ENCODE measurements around the gene FOXO1.

FOXO1 gene

DNA sequence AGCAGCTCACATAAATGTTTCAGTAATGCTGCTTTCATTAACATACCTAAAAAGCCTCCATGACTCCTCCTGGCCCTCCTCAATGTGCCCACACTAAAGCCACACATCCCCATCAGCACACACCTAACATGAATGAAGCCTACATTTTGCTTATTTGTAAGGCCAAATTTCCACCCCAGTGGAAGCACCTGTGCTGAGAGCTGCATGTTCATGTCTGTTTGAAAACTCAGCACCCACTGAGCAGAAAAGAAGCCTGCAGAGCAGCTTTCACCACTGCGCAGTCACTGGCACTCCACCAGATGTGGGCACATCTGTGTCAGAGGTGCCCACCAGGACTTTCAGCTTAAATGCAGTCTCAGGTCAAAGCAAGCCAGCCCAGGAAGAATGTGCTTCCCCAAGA, 93.5 kb downstream of the FOXO1 start:
- no peak for DNase-seq

DNA sequence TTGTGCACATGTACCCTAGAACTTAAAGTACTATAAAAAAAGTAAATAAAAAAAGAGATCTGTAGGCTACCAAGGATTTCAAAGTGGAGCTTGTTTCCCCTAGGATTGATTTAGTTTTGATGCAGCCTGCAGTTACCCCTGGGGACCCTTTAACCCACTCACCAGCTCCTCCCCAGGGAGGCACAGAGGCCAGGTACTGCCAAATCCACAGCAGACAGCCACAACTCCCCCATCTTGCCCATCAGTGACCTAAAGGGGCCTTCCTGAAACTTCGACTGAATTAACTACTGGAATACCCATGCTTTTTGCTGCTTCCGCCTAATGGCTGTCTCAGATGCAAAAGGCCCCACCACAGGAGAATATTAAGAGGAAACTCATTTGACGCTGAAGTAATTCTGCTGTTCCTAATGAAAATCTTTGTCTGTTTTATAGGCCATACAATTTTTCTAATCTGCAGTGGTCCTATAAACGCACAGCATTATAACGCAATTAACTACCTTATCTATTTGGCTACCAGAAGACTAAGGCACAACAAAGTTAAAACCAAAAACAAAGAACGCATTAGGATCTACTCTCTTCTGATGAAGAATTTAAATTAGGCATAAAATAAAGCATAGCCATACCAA, 95.0 kb downstream of the FOXO1 start:
- DNase-seq: no peak

DNA sequence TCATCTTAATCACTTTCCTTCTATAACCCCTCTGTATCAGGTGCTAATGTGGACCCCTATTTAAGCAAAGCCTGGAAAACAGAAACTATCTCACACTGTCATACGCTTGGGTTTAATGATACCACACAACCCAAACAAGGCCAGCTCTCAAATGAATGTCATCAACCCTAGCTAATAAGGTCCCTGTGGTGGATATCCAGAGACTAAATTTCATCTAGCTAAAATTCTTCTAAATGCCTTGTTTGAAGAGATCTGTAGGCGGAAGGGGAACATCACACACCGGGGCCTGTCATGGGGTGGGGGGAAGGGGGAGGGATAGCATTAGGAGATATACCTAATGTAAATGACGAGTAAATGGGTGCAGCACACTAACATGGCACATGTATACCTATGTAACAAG, 95.5 kb downstream of the FOXO1 start:
- DNase-seq: no peak

DNA sequence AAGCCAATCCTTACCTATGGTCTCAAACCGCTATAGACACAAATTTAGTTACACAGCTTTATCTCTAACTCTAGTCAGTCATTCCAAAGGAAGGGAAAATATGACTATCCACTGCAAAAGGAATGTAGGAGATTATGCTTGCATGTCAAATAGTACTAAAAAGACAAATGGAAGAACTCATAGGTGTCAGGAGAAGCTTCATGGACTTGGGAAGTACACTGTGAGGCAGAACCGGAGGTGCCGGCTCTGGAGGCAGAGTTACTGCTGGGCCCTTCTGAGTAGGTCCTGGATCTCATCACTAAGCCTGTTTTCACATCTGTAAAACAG, 97.5 kb downstream of the FOXO1 start:
- no peak for DNase-seq

DNA sequence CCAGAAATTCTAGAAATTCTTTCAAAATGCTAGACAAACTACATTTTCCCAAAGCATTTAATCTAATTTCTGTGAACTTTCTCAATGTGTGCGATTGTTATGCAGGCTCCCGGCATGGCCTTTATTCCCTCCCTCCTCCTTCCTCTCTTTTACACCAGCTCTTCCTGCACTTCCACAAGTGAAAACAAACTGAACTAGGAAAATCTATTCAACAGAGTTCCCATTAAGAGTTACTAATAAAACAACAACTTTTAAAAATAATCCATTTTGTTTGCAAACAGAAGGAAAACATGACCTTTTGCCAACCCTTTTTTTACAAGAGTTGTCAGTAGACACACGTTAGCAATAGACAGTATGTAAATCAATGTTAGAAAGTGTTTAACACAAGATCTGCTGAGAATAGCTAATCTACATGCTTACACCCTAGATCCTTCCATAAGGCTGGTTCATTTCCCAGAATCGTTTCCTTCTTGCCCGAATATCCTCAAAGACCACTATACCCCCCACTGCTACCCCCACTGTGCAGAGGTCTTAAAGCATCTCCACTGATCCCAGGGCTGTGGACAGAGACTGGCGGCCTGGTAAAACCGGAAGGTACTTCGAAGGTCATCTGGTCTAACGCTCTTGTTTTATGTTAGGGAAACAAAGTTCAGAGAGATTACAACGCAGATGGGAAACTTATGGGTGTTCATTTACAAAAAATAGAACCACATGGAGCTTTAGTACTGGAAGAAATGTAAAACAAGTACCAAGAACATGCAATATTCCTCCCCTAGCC, 98.0 kb downstream of the FOXO1 start:
- no peak for DNase-seq

DNA sequence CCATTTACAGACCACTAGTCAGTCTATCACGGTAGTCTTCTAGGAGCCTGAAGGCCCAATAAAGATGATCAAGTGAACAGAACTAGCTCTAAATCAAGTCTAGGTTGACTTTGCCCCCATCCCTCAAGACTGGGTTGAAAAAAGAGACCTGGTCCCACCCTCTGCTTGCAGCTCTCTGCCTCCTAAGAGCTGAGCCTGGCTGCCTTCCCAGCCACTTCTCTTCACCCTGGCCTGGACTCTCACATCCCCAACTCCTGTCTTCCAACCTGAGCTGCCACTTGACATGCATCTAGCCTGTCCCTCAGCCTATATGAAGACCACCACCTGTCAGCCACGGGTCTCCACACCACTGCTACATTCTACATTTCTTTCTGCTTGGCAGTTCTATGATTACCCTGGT, 99.6 kb downstream of the FOXO1 start:
- DNase-seq: no peak

DNA sequence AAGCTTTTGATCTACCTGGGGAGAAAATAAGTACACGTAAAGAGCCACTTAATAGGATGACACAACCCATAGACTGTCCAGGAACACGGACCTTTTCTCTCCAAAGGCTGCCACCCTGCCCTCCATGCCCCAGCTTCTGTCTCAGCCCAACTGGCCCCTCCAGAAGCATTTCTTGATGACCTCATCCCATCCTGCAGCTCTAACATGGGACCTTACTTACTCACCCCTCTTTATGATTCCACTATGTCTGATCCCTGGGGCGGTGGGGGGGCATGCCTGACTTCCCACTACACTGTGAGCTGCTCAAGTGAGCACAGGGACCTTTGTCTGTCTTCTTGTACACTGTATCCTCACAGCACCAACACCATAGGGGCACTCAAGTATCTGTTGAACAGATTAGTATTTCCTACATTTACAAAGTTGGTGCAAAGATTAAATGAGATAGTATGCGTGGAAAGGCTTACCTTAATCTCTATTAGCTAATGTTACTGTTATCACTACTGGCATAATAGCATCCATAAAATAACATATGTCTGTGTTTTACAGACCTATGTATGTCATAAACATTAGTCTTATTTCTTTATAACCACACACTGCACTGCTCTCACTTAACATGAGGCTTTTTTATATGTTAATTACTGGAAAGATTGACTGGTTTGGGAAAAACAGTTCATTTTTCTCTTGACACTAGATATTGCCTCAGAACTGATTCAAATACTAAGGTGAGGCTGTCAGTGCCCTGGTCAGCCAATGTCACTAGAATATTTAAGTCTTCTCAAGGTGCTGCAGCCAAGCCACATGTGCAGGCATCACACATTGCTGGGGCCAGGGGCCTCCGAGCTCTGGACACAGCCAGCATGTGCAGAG, 100.9 kb downstream of the FOXO1 start:
- no peak for DNase-seq

DNA sequence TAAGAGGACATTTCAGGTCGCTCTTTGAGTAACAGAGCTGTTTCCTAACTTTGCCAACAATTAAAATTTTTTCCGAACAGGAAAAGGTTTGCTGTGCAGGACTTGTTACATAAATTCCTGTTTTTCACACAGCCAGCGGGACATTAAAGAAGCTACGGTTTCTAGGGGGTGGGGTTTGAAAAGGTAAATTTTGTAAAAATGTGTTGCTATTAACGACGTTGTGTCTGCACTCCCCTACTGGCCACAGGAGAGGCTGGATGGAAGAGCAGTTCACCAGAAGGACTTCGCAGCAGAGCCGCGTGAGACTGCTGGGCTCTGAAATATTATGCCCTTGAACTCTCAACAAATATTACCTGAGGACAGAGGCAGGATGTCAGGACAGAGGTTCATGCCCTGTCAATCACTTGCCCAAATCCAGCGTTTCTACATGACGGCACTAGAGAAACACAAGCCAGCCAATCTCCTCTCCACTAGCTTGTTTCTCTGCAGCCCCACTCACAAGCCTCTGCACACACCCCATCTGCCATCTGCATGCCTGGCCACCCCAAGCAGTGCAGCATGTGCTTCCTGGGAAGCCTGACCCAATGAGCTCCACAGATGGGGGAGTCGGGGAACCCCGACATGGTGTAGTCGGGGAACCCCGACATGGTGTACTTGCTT, 102.0 kb downstream of the FOXO1 start:
- no peak for DNase-seq

DNA sequence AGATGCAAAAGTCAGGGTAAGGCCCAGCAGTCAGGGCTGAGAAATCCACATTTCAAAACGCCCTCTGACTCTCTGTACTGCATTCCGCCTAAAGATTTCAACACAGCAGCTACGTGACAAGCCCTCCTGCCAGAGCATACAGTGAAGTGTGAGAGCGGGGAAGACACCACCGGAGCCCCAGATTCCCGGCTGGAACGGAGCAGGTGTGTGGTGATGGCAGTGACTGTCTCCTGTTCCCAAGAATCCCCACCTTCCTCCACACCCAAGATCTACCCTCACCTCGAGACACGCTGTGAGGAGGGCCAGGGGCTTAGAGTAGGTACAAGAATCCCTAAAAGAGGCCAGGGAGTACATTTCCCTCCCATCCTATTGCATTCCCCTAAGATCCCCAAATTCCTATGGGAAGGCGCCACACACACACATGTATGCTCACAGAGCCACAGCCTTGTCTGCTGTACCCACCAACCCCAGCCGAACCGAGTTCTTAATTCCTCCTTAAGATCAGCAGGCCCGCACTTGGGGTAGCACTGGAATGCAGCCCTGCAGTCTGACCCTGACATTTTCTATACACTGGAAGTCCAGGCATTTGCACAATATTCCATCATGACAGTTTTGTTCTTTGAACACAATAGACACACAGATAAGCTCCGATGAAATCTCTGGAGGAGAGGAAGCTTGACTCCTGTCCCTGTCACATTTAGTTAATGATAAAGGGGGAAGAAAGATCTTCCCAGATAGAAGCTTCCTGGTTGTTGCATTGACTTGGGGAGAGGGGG, 102.9 kb downstream of the FOXO1 start:
- DNase-seq: peak; percentile 31

DNA sequence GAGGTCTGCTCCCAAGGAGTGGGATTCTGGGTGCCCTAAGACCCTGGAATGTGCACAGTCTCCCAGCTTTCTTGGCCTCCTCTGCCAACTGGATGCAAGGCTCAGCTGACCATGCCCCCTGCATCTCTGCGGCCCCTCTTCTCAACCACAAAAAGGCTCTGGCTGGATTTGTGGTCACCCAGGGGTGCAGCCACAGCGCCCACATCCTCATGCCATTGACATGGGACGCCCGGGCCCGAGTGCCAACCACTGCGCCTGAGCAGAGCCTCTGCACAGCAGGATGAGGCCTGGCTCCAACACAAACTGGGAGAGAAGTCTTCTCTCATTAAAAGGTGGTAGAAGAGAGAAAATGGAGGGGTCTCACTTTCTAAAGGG, 103.5 kb downstream of the FOXO1 start:
- no peak for DNase-seq

DNA sequence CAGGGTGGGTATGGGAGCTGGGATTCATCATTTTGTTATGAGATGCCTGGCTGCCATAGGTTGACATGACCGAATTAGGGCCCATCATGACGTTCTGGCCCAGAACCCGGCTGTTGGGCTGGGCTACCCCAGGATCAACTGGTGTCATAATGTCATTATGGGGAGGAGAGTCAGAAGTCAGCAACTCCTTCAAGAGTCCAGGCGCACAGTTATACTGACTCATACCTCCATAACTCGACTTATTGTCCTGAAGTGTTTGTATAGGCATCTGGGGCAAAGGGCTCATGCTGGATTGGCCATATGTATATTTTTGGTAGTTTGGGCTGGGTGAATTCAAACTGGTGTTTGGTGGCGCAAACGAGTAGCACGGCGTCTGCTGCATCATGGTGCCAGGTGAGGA, 106.5 kb downstream of the FOXO1 start:
- DNase-seq: no peak

DNA sequence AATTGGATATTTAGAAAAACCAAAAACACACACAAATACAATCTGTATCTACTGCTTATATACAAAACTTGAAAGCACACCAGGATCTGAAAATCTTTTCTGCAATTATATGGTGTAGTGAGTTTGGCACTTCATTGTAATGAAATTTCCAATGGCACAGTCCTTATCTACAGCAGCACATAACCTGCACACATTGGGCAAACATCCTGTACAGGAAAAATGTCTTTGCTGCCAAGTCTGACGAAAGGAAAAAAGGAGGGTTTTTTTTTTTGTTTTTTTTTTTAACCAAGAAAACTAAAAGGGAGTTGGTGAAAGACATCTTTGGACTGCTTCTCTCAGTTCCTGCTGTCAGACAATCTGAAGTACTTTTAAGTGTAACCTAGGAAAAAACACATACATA, 107.8 kb downstream of the FOXO1 start:
- no peak for DNase-seq

DNA sequence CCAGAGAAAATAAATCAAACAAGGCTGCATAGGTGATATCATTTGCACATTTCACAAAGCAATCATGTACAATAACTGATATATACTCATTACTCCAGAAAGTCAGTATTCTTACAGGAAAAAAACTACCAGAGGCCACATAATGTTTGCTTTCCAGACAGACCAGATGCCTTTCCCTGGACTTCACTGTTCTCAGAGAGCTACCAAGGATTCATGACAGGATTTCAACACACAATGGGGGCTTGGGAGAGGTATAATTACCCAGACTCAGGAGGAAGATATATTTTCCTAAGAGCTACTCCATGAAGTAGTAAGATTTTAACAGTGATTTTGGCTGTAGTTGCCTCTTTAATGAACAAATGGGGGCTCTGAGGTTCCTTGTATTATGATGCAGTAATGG, 110.0 kb downstream of the FOXO1 start:
- no peak for DNase-seq

DNA sequence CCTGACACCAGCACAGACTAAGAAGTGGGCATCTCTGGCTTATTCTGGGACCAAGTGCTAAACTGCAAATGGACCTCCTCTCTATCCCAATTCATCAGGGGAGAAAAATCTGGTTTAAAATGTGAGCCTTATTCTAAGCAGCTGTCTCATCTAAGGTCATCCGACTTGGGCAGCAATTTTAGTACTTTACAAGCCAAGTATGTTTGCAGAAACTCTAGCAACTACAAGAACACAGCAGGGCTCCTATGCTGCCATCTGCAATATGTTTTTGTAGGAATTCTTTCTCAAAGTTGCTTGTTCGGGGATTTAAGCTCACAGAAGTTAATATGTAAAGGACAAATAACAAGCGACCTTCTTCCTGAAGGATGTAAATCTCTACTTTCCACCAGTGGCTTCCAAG, 113.1 kb downstream of the FOXO1 start:
- DNase-seq: no peak

DNA sequence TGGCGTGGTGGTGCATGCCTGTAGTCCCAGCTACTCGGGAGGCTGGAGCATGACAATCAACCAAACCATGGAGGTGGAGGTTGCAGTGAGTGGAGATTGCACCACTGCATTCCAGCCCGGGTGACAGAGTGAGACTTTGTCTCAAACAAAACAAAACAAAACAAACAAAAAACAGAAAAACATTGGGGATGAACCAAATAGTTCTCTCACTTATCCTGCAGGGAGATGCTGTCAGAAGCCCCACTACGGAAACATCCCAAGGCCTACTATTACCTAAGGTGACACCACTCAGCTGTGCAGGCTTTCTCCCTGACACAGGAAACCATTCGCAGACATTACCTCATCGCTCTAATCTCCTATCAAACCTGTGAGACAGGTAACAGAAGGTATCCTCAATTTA, 113.5 kb downstream of the FOXO1 start:
- DNase-seq: no peak

DNA sequence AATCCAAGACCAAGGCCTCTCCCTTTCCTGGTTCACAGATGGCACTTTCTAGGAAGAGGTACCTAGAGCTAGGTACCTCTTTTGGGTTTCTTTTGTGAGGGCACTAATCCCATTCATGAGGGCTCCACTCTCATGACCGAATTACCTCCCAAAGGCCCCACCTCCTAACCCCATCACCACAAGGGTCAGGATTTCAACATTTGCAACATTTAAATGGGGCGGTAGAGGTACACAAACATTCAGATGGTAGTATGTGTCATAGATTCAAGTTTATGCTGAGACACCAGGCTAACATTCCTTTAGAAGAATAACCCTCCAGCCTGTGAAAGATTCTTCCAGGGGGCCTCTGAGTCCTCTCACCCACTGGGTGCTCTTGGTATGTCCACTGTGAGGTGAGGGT, 116.3 kb downstream of the FOXO1 start:
- no peak for DNase-seq

DNA sequence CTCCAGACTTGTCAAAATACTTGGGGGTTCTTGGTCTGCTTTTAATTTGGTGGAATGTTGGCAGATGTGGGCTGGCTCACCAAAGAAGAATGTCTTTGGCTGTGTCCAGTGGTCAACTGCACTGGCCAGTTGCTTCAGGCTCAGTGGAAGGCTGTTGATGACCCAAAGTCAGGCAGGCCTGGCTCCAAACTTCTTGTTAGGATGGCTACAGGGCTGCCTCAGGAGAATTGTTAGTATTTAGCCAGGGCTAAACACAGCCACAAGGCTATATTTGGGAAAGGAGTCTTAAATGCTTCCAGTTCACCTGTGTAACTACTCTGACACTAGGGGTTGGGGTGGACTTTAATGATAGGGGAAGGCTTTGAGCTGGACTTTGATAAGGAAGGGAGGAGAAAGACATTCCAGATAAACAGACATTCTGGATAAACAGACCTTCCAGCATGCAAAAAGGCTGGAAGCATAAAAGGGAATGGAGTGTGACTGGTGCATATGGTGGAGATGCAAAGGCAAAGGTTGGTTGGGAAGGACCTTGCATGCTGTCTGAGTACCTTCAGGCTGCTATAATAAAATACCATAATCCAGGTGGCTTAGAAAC, 116.8 kb downstream of the FOXO1 start:
- DNase-seq: no peak

DNA sequence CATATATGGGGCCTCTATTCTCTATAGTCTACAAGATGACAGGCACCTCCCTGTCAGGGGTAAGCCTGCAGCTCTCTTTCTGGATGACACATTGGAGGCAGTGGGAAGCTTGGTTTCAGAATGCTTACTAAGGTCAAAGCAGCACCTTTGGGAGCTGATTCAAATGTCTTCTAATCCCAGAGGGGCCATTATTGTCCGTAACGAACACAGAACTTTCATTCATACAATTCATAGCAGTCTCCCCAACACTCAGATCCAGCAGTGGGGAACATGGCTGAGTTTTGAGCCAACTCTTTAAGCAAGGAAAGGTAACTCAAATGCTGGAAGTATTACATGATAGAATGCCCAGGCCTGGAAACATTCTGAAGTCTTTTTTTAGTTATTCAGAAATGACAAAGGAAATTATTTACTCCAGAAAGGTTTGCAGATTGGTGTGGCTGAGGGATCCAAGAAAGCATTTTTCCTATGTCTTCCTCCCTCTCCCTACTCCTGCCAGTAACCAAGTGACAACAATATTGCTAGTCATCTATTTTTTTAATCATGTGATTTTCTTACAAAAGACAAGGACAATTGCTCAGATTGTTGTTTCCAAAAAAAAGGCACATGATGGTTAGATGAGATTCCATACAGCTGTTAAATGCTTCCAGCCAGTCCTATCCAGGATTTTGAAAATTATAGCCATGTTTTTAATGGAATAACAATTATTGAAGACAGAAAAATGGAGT, 118.7 kb downstream of the FOXO1 start:
- no peak for DNase-seq

DNA sequence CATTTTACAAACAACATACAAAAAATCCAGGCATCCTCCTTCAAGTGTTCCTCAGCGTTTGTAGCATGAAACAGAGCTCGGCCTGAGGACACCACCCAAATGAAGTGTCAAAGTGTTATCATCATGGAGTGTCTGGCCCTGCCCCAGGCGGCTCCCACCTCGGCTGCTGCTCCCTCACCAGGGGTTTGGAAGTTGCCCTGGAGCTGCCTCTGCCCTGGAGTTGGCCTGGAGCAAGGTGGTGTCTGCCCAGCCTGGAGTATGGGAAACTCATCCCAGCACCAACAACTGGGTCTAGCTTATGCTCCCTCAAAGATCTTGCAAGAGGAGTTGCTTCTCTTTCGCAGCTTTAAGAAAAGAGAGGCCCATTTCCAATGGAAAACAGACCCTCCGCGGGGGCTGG, 120.4 kb downstream of the FOXO1 start:
- DNase-seq: no peak

DNA sequence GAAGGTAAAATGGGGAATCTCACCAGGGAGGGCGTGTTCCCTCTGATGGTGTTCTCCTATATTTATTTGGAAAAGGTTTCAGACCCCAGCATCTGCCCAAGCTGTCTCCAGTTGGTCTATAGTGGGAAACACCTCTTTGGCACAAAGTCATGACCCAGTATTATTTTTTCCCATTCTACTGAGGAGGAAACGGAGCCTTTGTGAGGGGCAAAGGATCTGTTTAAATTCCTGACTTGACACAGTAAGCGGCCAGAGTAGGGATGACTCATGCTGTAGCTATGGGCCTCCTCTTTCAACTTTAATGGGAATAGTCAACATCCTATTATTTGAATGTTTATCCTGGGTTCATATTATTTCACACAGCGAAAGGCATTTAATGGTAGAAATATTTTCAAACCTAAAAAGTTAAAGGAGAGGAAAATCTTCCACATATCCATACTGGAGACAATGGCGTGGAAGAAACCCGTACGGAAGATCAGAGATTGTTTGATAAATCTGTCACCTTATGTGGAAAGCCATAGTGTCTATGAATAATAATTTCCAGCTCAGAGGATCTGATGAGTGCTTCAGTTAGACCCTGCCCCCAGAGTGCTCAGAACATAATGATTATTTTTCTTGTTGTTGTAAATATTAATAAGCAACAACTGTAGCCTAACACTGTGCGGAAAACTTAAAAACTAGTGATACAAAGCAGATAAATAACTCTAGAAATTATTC, 126.0 kb downstream of the FOXO1 start:
- DNase-seq: peak; percentile 10

Data from suppressor macrophage treated with lipopolysaccharide for 4 hours (primary cell).